Natural killer cell (primary cell): ENCODE data around the gene ATXN7L2. TPM values are rescaled to one million over a fixed set of nuclear protein-coding genes. Genes with fewer than 3 reads are reported as not detected.

Experiments
- ATAC-seq, 3 donors: fragments of 150-1000 bp in 2 of 3; fragments of 200-7000 bp in 1 of 3; cut with Tn5 transposase; 1 replicate in 1 of 3; 2 replicates in 2 of 3; pipeline ENCODE4 v1.10.0; 2021; ENCODE audit warnings: mild to moderate bottlenecking in 2 of 3, moderate library complexity in 2 of 3
- DNase-seq, 2 donors: peaks; one replicate each; pipeline versions ENCODE4 v3.0.0 to v3.0.0-alpha.2; 2013 to 2021; ENCODE audit warnings: mixed read lengths in 1 of 2
- H3K27ac ChIP-seq: one replicate; pipeline ENCODE4 v1.5.1; 2013; ENCODE audit warnings: mild to moderate bottlenecking, low read length
- H3K27me3 ChIP-seq: one replicate; pipeline ENCODE4 v1.6.1; 2013; ENCODE audit warnings: low read length; ENCODE audit not compliant: control insufficient read depth, insufficient read depth
- H3K36me3 ChIP-seq: one replicate; pipeline ENCODE4 v1.6.1; 2013; ENCODE audit warnings: low read length; ENCODE audit not compliant: control insufficient read depth, insufficient read depth
- H3K4me1 ChIP-seq: one replicate; pipeline ENCODE4 v1.6.1; 2013; ENCODE audit warnings: low read length; ENCODE audit not compliant: control insufficient read depth, insufficient read depth
- H3K4me3 ChIP-seq: one replicate; pipeline ENCODE4 v1.5.1; 2013; ENCODE audit warnings: low read length
- H3K9me3 ChIP-seq: one replicate; pipeline ENCODE4 v1.6.1; 2013; ENCODE audit warnings: low read length; ENCODE audit not compliant: control insufficient read depth, insufficient read depth
- H3K27ac Mint-ChIP-seq, 2 donors: one replicate each; pipeline ENCODE4 v1.8.0; 2022; ENCODE audit warnings: mild to moderate bottlenecking in 2 of 2, mixed read lengths in 2 of 2, moderate library complexity in 1 of 2
- H3K27me3 Mint-ChIP-seq, 2 donors: one replicate each; pipeline ENCODE4 v1.8.0; 2022; ENCODE audit warnings: low read depth in 2 of 2, mixed read lengths in 2 of 2
- H3K36me3 Mint-ChIP-seq: one replicate; pipeline ENCODE4 v1.8.0; 2022; ENCODE audit warnings: mixed read lengths
- H3K4me1 Mint-ChIP-seq, 2 donors: one replicate each; pipeline ENCODE4 v1.8.0; 2022; ENCODE audit warnings: mixed read lengths in 2 of 2
- H3K4me3 Mint-ChIP-seq: one replicate; pipeline ENCODE4 v1.8.0; 2022; ENCODE audit warnings: mild to moderate bottlenecking, moderate library complexity, mixed read lengths
- H3K9me3 Mint-ChIP-seq, 2 donors: one replicate each; pipeline ENCODE4 v1.8.0; 2022; ENCODE audit warnings: mixed read lengths in 2 of 2
- WGBS: methylation state at CpG from one replicate; pipeline ENCODE4 v1.1.7; 2013; ENCODE audit warnings: missing lambda C conversion rate; ENCODE audit not compliant: insufficient coverage; 5-methylcytosine and 5-hydroxymethylcytosine counted together
- intact Hi-C: fragments of 100-400 bp; cut with micrococcal nuclease; formaldehyde crosslinking; loops from one replicate; pipeline ENCODE4 v1.14.2; 2022
- total RNA-seq, 4 donors: library from RNA; stranded (reverse); fragments of 120-200 nt in 1 of 4; gene quantifications; one replicate each; pipeline versions ENCODE4 v1.2.3 to v1.2.4, GENCODE V29; 2013 to 2022
- TF ChIP-seq, protein P1 (sequence below): fragments of 200-600 bp; IDR thresholded peaks from one replicate; pipeline ENCODE4 v1.8.0; 2022; ENCODE audit warnings: antibody characterized with exemption

The ATXN7L2 gene
- total RNA-seq, 3 donors from 2014 or later (not counting 1 experiment from before 2014, with no cell fraction given) = 16.4 to 18.5 (median 18.3) TPM

DNA sequence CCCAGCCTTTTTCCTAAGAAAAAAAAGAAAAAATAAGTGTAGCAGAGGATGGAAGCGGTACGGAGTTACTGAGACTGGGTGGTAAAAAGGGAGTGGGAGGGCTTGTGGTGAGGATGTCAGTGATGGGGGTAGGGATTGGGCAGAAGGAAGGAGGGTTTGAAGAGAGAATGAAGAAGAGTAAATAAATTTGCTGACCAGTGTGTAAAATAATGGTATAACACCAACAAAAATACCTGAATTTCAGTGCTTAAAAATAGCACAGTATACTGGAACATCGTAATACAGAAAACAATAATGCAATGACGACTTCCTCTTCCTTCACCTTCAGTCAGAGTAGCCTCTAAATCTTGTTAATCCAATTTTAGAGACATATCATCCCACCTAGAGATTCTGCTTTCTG lies 36.2 kb upstream of the ATXN7L2 start:
- 58% methylated on average over 4 of the region's 4 CpGs for WGBS
- Histone ChIP-seq H3K27me3 (peaks cover 18% of the 10 kb centered on the region), H3K4me1 (no peaks in the 10 kb centered on the region), H3K36me3 (no peaks in the 10 kb centered on the region), H3K4me3 (no peak overlapping the region), H3K27ac (no peak overlapping the region), H3K9me3 (no peaks in the 10 kb centered on the region)
- no peak overlapping the region for H3K4me3 Mint-ChIP-seq
- no peaks in the 10 kb centered on the region for H3K36me3 Mint-ChIP-seq
- ATAC-seq = no peak
- no peak overlapping the region for H3K27ac Mint-ChIP-seq
- peaks cover 18 to 29% of the 10 kb centered on the region in 2 donors for H3K27me3 Mint-ChIP-seq
- no peak for DNase-seq
- no peaks in the 10 kb centered on the region for H3K9me3 Mint-ChIP-seq
- no peaks in the 10 kb centered on the region for H3K4me1 Mint-ChIP-seq
- TF ChIP-seq, protein P1, sequence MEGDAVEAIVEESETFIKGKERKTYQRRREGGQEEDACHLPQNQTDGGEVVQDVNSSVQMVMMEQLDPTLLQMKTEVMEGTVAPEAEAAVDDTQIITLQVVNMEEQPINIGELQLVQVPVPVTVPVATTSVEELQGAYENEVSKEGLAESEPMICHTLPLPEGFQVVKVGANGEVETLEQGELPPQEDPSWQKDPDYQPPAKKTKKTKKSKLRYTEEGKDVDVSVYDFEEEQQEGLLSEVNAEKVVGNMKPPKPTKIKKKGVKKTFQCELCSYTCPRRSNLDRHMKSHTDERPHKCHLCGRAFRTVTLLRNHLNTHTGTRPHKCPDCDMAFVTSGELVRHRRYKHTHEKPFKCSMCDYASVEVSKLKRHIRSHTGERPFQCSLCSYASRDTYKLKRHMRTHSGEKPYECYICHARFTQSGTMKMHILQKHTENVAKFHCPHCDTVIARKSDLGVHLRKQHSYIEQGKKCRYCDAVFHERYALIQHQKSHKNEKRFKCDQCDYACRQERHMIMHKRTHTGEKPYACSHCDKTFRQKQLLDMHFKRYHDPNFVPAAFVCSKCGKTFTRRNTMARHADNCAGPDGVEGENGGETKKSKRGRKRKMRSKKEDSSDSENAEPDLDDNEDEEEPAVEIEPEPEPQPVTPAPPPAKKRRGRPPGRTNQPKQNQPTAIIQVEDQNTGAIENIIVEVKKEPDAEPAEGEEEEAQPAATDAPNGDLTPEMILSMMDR = no peak
- intact Hi-C loops = no loop called here

DNA sequence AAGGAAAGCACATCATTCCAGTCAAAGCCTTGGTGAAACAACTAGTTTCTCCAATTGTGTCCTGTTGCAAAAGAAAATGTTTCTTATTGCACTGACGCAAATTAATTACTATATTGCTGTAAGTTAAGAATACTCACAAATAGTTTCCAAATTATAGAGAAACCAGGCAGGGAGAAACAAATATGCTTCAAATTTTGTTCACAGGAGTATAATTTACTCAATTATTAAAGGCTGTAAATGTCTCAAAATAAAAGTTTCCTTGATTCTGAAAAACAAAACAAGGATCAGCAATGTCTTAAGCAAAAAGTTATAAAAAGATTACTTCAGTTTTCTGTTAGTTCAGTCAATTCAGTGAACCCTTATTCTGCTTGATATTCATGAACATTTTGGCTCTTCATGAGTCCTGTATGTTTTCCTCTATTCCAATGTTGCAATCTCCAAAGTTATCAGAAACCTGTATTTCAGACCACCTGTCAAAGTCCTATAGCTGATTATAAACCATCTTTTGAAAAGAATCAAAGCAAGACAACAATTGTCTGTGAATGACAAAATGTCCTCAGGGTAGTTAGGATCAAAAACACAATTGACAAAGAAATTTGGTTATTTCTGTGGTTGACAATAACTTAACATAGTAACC lies 29.1 kb upstream of the ATXN7L2 start:
- no CpG with 5 or more reads among the region's 1 CpG for WGBS

DNA sequence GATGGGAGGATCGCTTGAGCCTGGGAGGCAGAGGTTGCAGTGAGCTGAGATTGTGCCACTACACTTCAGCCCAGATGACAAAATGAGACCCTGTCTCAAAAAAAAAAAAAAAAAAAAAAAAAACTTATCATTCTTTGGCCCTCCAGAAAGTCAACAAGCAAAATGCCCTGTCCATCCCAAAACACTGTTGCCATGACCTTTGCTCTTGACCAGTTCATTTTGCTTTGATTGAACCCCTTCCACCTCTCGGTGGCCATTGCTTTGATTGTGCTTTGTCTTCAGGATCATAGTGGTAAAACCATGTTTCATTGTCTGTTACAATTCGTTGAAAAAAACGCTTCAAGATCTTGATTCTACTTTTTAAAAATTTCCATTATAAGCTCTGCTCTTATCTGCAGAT lies 25.9 kb upstream of the ATXN7L2 start:
- H3K9me3 Mint-ChIP-seq = no peaks in the 10 kb centered on the region
- TF ChIP-seq, protein P1 = no peak
- no peak overlapping the region for H3K4me3 Mint-ChIP-seq
- no peak overlapping the region for H3K27ac Mint-ChIP-seq
- DNase-seq (no peak), ATAC-seq (no peak)
- Histone ChIP-seq H3K27ac (no peak overlapping the region), H3K9me3 (no peaks in the 10 kb centered on the region), H3K27me3 (peaks cover 4% of the 10 kb centered on the region), H3K36me3 (no peaks in the 10 kb centered on the region), H3K4me3 (no peak overlapping the region), H3K4me1 (no peaks in the 10 kb centered on the region)
- intact Hi-C loops = no loop called here
- peaks cover 33 to 73% of the 10 kb centered on the region in 2 donors for H3K27me3 Mint-ChIP-seq
- WGBS = 98% methylated on average over 4 of the region's 4 CpGs
- H3K36me3 Mint-ChIP-seq = no peaks in the 10 kb centered on the region
- no peaks in the 10 kb centered on the region for H3K4me1 Mint-ChIP-seq

More for the DNA sequence above, 29.1 kb upstream of the ATXN7L2 start:
- no peaks in the 10 kb centered on the region for H3K36me3 Mint-ChIP-seq
- no peak for ATAC-seq
- H3K4me1 ChIP-seq = no peaks in the 10 kb centered on the region
- intact Hi-C loops = no loop called here
- H3K36me3 ChIP-seq = no peaks in the 10 kb centered on the region
- TF ChIP-seq, protein P1 = no peak
- no peak for DNase-seq
- no peaks in the 10 kb centered on the region for H3K4me1 Mint-ChIP-seq
- peaks cover 10% of the 10 kb centered on the region for H3K27me3 ChIP-seq
- no peaks in the 10 kb centered on the region for H3K9me3 ChIP-seq
- H3K4me3 ChIP-seq = no peak overlapping the region
- no peak overlapping the region for H3K27ac Mint-ChIP-seq
- no peak overlapping the region for H3K4me3 Mint-ChIP-seq
- peaks cover 39 to 58% of the 10 kb centered on the region in 2 donors for H3K27me3 Mint-ChIP-seq
- no peak overlapping the region for H3K27ac ChIP-seq
- no peaks in the 10 kb centered on the region for H3K9me3 Mint-ChIP-seq

DNA sequence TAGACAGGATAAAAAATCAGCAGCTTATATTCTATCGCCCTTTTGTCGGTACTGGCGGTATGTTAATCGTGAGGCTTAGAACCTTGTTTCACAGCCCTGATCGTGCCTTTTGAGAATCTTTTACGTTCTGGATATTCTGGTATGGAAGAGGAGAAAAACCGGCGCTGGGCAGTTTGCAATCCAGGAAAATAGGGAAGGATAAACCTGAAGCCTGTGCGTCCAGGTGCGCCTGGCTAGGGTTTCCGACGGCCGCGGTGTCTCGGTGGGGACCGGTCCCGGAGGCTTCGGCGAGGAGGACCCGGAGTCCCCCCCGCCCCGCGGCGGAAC lies 17.6 kb upstream of the ATXN7L2 start:
- H3K27me3 ChIP-seq = peaks cover 41% of the 10 kb centered on the region
- WGBS = 17% methylated on average over 24 of the region's 24 CpGs
- peaks cover 0 to 8% of the 10 kb centered on the region in 2 donors for H3K4me1 Mint-ChIP-seq
- H3K4me1 ChIP-seq = peaks cover 13% of the 10 kb centered on the region
- intact Hi-C loops = loop anchor here (1.0 kb wide), 1 partner anchor 17 kb away; the partner anchor contains the start of gene ATXN7L2
- H3K36me3 ChIP-seq = no peaks in the 10 kb centered on the region
- ATAC-seq (no peak), DNase-seq (no peak)
- H3K9me3 ChIP-seq = no peaks in the 10 kb centered on the region
- peak overlapping the region; percentile 8 for H3K4me3 ChIP-seq
- no peak overlapping the region for H3K27ac Mint-ChIP-seq
- no peaks in the 10 kb centered on the region for H3K36me3 Mint-ChIP-seq
- no peaks in the 10 kb centered on the region for H3K9me3 Mint-ChIP-seq
- H3K4me3 Mint-ChIP-seq = peak overlapping the region; percentile 86
- H3K27ac ChIP-seq = no peak overlapping the region
- TF ChIP-seq, protein P1 = no peak
- peaks cover 60 to 79% of the 10 kb centered on the region in 2 donors for H3K27me3 Mint-ChIP-seq
